GM21381 (cell line): ENCODE measurements around the gene APOL3.
"Not testable (repeated sequence)": the region's sequence is repeated elsewhere in the genome, so short reads cannot be mapped to it uniquely, and the experiment has no call there.

ENCODE experiments used
- ATAC-seq: cut with Tn5 transposase; IDR thresholded peaks from one replicate; pipeline ENCODE4 v1.9.1; 2021; ENCODE audit warnings: mild to moderate bottlenecking, moderate library complexity; ENCODE audit not compliant: unreplicated experiment

Gene APOL3

DNA sequence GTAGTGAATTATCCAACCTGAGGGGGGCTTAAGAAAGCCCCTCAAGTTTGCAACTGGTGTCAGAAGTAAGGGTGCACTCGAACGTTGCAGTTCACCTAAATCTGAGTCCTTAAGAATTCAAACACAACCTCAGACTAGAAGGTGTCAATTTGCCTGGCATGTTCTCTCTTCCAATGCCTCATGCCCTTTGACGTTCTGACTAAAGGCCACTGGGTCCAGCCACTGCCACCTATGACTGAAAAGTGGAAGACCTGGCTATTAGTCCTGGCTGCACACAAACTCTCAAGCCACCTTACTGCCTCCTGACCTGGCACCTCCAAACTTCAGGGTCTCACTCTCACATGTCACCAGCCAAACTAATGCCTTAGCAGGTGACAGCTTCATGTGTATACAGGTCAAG lies 33.0 kb upstream of the APOL3 start:
- ATAC-seq = no peak

DNA sequence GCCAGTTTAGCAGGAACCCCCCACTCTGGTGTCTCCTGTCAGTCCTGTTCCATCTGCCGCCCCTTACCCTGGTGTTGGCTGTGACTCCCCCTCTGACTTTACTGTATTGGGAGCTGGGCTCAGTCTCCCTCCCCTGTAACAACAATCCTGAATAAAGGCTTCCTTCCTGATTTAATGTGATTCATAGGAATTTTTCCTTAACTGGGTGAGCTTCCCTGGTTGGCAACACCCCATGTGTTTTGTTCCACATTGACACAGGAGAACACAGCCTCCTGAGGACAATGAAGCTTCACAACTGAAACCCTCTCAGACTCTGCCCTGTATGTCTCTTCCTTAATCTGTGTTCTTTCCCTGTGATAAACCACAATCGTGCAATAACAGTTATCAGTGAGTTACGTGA lies 32.6 kb upstream of the APOL3 start:
- no peak for ATAC-seq

DNA sequence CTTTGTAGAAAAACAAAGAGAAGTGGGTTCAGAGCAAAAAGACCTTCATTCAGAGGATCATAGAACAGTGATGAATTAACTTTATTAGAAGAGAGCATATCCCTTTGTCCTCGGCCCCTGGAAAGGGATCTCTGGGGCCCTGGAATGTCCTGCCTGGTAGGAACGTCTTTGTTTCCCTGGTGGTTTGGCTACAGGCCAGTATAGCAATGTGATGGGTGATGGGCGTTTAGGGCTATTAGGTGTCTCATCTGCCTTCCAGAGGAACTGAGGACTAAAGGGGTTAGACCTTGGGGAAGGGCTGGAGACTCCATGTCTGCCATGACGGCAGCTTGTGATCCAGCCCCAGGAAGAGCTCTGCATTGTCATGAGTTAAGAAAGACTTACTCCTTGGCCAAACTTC lies 32.0 kb upstream of the APOL3 start:
- no peak for ATAC-seq

DNA sequence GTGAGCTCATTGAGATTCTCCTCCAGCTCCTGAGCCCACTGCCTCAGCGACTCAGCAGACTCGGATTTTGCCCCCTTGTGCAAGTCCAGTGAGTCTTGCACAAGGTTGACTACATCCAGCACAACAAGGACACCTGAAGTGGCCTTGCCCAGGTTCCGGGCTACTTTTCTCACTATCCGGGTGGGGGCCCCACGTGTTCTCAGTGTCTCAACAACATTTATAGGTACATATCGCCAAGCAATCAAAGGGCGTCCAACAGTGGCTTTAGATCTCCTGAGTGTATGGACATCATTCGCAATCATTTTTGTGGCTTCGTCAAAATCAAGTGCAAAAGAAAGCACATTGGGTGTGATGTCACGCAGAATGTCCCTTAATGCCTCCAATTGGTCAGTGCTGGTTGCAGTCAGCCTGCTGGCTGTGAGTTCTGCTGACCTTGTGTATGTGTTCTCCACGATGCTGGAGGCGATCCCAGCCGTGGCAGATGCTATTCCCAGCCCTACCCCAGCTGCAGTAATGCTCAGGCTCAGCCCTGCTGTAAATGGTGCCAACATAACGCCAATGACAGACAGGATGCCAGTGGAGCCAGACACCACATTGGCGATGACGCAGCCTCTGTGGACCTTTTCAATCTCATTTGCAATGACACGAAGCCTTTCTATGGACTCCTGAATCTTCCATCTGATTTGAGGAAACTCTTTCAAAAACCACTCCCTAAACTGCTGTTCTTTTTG lies 30.7 kb upstream of the APOL3 start:
- ATAC-seq = no peak

DNA sequence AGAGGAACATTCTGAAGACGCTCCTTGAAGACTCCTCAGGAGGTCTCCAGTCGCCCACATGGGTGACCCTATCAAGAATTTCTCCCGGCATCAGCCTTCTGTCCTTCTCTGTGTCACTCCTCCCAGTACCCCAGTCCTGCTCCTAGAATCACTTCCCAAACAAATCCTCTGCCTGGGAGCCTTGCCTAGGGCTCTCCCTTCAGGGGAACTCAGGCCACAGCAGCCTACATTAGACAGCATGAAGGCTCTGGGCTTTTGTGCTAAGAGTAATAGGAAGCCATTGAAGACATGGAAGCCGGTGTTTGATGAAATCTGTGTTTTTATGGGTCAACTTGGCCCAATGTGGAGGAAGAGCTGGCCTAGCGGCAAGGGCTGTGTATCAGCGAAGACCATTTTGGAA lies 27.3 kb upstream of the APOL3 start:
- not testable (repeated sequence) for ATAC-seq

DNA sequence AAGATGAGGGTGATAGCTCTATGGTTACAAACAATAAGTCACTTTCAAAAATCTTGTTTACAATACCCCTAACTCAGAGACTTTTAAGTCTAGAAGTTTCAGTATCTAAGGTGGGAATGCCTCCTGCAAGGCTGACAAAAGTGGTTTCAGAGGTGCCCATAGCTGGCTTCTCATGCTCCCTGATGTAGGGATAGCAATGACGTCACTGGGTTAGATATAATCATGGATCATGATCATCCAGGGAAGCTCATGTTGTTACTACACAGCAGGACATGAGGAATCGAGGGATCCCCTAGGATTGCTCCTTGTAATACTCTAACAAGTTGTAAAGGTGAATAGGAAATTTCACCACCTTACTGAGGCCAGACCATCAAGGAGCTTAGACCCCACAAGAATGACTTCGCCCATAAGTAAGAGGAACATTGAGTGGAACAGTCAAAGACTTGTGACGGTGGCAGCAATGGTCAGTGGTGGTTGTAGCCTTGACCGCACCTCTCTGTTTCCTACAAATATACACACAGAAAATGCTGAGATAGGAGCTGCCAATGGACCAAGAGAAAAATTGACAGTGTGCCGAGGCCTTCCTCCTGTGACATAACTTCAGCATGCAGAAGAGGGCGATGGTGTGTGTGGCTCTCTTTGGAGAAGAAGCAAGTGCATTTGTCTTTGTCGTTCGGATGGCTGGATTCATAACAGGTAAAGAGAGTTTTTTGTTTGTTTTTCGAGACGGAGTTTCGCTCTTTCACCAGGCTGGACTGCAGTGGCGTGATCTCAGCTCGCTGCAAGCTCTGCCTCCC lies 25.5 kb upstream of the APOL3 start:
- no peak for ATAC-seq

DNA sequence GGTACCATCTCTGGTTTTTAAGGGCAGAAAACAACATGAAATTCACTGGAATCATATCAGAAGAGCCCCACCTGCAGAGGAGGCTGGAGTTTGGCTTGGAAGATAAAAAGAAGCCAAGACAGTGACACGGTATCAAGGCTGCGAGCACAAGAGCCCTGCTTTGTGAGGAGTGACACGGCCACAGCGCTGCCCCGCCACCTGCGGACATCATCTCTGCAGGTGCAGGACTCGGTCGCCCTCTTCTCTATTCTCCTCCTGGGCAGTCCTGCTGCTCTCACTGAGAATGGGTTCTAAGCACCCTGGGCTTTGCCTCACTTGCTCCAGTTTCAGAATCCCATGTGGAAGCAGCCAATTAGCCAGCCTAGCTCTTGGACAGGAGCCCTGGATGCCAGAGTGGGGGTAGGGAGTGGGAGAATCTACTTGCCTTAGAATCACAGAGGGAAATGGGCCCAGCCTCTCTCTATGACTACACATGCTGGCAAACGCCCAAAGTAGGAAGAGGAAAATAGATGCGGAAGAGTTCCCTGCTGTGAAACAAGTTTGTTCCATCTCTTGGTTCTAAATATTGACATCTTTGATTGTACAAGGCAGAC lies 24.0 kb upstream of the APOL3 start:
- ATAC-seq = no peak

DNA sequence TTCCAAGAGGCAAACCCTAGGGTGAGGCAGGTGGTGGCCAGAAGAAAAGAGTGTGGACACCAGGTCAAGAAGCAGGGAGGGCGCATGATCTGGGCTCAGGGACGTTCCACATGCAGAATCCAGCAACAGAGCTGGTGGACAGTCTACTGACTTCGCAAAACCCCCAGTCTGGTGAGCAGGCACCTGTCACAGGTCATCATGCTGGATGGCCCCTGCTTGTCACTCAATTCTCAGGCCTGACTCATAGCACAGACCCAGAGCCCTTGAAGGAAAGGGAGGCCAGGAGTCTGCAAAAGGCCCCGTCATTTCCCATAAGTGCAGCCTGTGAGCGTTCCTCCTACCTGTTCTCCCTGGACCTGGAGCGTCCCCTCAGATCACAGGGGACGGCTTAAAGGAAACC lies 22.9 kb upstream of the APOL3 start:
- no peak for ATAC-seq

DNA sequence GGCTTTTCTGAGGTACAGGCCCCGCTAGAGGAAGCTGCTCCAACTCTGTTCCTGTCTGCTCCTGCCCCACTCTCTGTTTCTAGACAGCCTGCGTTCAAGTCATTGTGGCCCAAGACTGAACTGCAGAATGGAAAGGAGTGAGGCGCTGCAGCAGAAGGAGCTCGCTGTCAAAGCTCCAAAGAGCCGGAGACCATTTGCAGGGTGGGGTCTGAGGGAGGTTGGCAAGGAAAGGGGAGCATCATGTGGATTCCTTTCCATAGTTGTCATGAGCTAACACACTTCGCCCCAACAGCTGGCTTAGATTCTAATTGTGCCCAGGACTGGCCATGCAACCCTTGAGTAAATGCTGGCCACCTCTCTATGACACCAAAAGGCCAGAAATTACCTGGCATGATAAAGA lies 22.3 kb upstream of the APOL3 start:
- no peak for ATAC-seq

DNA sequence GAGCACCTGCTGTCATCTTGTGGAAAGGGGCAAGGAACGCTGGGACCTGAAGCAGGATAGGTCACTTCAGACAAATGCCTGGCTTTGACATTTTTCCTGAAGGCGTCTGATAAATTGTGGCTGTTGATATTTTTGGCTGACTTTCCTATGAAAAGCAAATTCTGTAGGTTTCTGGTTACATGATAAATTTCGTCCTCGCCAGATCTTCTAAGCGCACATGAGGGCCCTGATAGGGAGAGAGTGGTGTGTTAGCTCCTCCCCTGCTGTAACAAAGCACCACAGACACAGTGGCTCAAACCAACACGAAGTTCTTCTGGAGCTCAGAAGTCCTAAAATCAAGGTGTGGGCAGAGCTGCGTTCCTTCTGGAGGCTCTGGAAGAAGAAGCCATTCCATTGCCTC lies 21.5 kb upstream of the APOL3 start:
- no peak for ATAC-seq

DNA sequence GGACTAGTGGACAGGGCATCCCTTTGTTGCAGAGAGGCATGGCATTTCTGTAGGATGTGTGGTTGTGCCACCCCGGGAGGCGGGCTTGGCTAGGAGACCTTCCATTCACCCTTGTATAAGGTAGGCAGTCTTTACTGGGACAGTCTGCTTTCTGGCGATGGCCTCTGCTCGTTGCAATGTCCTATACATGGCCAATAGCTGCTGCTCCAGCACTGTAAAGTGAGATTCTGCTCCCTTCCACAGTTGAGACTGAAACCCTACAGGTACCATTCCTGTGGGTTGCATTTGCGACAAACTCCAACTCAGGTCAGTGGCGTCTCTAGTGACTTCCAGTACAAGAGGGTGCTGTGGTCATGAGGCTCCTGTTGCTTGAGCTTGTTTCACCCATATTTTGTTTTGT lies 20.4 kb upstream of the APOL3 start:
- ATAC-seq = no peak

DNA sequence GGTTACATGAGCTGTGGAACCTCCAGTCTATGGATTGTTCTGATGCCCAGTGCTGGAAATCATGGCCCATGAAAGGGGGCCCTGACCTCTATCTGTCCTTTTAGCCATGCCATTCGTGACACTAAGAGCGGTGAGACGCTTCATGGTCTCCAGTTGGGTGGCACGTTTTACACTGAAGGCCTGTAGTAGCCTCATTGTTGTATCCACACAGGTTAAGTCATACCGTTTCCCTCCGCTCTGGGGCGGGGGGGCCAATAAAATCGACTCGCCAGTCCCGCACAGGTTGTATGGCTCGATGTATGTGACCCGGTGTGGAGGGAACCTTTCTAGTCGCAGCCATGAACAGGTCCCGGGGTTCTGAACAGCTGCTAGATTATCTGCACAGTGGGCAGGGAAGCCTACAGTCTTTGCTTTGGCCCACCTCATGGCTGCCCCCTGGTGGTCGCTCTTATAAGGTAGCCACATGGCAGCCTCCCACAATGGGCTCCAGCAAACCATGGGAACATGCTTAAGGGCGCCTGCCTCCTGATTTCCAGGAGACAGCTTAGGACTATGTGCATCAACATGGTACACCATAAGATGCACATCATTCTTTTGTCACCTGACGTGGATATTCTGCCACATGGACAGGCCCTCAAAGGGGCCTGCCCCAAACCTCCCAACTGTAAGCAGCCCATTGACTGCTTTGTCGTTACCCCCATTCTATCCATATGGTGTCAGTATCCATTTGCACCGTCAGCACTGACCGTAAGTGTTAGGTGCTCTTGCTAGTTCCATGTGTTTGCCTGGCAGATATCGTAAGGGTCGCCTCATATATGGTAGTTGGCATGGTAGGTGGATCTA lies 19.7 kb upstream of the APOL3 start:
- ATAC-seq = no peak

DNA sequence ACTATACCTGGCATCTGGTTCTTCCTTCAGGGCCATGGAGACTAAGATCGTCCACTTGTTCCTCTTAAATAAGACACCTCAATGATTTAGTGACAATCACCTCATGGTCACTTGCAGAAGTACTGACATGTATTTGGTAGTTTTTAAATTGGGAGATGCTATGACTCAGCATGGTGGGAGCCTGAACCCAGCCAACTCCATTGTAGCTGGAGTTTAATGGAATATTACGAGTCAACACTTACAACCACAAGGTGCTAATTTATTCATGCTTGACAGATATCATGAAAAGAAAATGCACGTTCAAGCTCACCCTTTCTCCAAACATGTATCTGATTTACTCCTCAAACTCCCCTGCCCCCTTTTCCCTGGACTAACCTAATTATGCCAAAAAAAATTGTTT lies 16.6 kb upstream of the APOL3 start:
- no peak for ATAC-seq

DNA sequence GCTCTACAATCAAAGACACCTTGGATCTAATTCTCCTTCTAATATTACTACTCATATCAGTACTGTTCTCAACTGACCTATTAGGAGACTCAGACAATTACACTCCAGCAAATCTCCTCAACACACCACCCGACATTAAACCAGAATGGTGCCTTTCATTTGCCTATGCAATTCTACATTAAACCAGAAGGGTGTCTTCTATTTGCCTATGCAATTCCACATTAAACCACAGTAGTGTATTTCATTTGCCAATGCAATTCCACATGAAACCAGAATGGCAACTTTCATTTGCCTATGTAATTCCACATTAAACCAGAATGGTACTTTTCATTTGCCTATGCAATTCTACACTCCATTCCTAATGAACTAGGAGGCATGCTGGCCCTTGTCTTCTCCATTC lies 15.3 kb upstream of the APOL3 start:
- ATAC-seq = no peak

DNA sequence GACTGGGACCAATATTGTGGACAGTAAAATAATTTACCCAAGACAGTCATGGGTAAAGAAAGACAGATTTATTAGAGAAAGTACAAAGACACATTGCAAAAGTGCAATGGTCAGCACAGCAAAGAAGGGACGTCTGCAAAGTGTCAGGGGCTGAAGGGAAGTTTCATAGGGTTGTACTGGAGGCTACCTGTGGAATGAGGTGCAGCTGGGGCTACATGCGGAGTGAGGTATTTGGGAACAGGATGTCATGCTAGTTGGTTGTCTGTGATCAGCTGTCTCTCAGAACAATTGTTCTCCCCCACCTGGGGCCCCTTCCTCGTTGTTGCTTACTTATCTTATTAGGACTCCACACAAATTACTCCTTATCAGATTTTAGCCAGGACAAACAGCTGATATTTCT lies 11.4 kb upstream of the APOL3 start:
- ATAC-seq = no peak

DNA sequence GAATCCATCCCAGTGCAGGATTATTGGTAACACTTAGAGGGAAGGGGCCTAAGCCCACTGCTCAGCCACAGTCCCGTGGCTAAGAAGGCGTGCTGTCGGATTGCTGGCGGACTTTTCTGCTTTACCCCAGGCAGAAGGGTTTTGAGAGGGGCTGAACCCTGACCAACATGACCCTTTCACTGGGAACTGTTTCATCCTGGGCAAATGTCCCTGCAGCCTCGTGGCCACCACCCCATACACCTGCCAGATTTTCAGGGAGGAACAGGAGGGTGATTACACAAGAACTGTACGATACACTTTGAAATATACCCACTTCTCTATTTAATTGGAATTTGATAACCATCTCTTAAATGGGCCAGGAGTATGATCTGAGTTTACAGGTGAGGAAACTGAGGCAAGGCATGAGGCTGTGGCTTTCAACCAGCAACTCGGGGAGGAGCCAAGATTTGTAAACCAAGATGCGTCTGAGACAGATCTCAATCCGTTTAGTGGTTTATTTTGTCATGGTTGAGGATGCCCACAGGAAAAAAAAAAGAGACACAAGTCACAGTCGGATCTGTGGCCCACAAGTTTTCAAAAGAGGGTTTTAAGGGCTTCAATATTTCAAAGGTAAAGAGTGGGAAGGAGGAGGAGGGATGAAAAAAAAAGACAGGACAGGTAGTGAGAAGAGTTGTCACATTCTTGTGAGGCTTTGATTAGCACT lies 6.1 kb upstream of the APOL3 start:
- no peak for ATAC-seq

DNA sequence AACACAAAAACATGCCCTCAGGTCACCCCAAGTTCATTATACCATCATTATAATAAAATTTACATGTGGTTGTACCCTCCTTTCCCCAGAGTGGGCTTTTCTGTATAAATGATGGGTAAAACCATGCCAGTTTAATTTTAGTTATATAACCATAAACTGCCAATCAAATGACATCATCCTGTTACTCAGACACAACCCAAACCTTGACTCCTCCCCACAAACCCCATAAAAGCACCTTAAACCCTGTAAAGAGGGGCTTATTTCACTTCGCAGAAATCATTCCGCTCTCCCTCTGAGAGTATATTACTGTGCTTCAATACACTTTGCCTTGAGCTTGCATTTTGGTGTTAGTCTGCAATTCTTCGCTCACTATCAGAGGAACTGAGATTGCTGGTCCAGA lies 5.5 kb upstream of the APOL3 start:
- no peak for ATAC-seq

DNA sequence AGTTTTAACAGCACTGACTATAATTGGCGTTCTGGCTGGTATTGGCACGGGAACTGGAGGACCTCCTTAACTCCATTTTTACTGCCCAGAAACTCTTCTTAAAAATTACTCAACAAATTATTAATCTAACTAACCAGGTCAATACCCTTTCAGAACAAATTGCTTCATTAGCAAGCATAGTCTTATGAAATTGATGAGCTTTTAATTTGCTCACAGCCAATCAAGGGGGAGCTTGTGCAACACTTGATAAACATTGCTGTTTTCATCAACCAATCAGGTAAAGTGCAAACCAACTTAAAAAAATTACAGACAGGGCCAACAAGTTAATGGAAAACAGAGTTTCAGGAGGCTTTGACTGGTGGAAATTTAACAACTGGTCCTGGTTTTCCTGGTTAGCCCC lies 4.6 kb upstream of the APOL3 start:
- no peak for ATAC-seq

DNA sequence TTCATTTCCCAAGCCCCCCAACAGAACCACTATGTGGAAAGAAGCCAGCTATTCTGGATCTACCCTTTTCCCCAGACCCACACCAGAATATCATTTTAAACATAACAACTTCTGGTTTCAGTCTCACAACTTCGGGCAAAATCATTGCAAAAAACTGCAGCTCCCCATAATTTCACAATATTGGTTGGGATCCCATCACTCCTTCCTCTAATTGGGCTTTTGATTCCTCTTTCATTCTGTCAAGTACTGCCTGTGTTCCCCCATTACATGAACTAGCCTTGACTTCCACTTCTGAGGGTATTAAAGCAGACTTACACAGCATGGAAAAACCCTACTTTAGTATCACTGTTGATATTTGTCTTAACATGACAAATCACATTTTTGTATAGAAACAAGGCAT lies 4.1 kb upstream of the APOL3 start:
- ATAC-seq = no peak

DNA sequence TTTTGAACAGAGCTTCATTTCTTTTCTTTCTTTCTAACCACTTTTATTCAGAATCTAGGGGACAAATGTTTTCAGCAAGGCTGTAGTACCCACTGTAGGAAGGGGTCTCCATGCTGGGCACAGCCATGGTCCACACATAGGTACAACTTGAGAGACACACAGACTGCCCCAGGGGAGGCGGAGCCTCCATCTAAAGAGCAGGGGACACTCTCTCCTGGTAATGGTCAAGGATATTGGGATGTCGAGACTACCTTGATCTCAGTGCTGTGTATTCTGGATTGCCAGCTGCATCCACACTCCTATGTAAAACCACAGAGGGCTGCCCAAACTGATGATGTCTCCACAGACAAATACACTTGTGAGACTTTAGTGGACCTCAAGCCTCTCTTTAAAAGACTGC lies 2.9 kb upstream of the APOL3 start:
- ATAC-seq = no peak
